ENCODE results near the gene DDA1. TPM values are rescaled to one million over a fixed set of nuclear protein-coding genes. Genes with fewer than 3 reads are reported as not detected.

Gene DDA1
- total RNA-seq, 1 experiment from 2014 or later: 87.9 TPM

GRCh38 chr19:17266589-17266974 lies 42.8 kb upstream of the DDA1 start:
- Histone ChIP-seq H2AFZ (ENCODE audit: low read length) (peak overlapping the region; percentile 44), H3K27me3 (ENCODE audit: low read length) (no peaks in the 10 kb centered on the region), H3K27ac (ENCODE audit: low read length) (no peak overlapping the region), H3K9me3 (ENCODE audit: low read length) (no peaks in the 10 kb centered on the region), H3K4me3 (ENCODE audit: low read length) (no peak overlapping the region), H3K4me1 (ENCODE audit: insufficient read depth, low read length) (peaks cover 7% of the 10 kb centered on the region), H3K79me2 (ENCODE audit: low read length) (peaks cover 17% of the 10 kb centered on the region), H3K9ac (ENCODE audit: low read length) (no peak overlapping the region), H3K36me3 (ENCODE audit: low read depth, low read length) (peaks cover 9% of the 10 kb centered on the region), H3F3A (ENCODE audit: low read length, unreplicated experiment) (no peaks in the 10 kb centered on the region), H3K9me2 (replicated peaks; ENCODE audit: low read length) (no peaks in the 10 kb centered on the region), H4K20me1 (ENCODE audit: low read length) (no peaks in the 10 kb centered on the region), H3K4me2 (ENCODE audit: low read length) (no peak overlapping the region)
- CTCF ChIA-PET: interaction anchor here (0.8 to 1.1 kb wide), 3 partner anchors 16 to 64 kb away, joined by 3 to 6 read pairs (median 3); partner anchors contain the start of genes ANKLE1 and MRPL34
- intact Hi-C loops (cut with micrococcal nuclease): loop anchor here (2.0 kb wide), 1 partner anchor 42 kb away; the partner anchor contains the start of gene DDA1
- no TSS peak for BruUV-seq (replicated peaks)
- POLR2A ChIA-PET (ENCODE audit: unreplicated experiment): interaction anchor here (0.5 to 1.2 kb wide), 7 partner anchors 12 to 153 kb away, joined by 3 to 10 read pairs (median 5); partner anchors contain the start of genes MVB12A and USE1
- ATAC-seq (no peak), DNase-seq (no peak)
- TF ChIP-seq CTCF (conservative IDR thresholded peaks at IDR 0.05; ENCODE audit: low read depth, low read length) (no peak), EZH2 (IDR thresholded peaks at IDR 0.05; ENCODE audit: low read length, unreplicated experiment) (no peak), EZH2phosphoT487 (IDR thresholded peaks at IDR 0.05; ENCODE audit: borderline replicate concordance, low read length) (no peak)

- no TSS peak for BruUV-seq (replicated peaks)
These were observed 42.2 kb upstream of the DDA1 start, which contains the start of gene BABAM1 for GRCh38 chr19:17266975-17267788. TSS of gene BABAM1 (plus strand) at chr19:17267443. CDS start at chr19:17268807, 1,364 bp downstream.

More at GRCh38 chr19:17266975-17267788, 42.2 kb upstream of the DDA1 start, which contains the start of gene BABAM1:
- DNase-seq: peak; percentile 99
- TF ChIP-seq CTCF (conservative IDR thresholded peaks at IDR 0.05; ENCODE audit: low read depth, low read length) (no peak), EZH2 (IDR thresholded peaks at IDR 0.05; ENCODE audit: low read length, unreplicated experiment) (no peak), EZH2phosphoT487 (IDR thresholded peaks at IDR 0.05; ENCODE audit: borderline replicate concordance, low read length) (no peak)
- Histone ChIP-seq H4K20me1 (ENCODE audit: low read length) (no peaks in the 10 kb centered on the region), H3K4me3 (ENCODE audit: low read length) (peak within 1 kb of the TSS; percentile 97), H2AFZ (ENCODE audit: low read length) (peak within 1 kb of the TSS; percentile 81), H3K27me3 (ENCODE audit: low read length) (no peaks in the 10 kb centered on the region), H3K27ac (ENCODE audit: low read length) (peak within 1 kb of the TSS; percentile 42), H3K9me2 (replicated peaks; ENCODE audit: low read length) (no peaks in the 10 kb centered on the region), H3K79me2 (ENCODE audit: low read length) (peaks cover 17% of the 10 kb centered on the region), H3K4me2 (ENCODE audit: low read length) (peak within 1 kb of the TSS; percentile 99), H3K9ac (ENCODE audit: low read length) (peak within 1 kb of the TSS; percentile 85), H3K36me3 (ENCODE audit: low read depth, low read length) (peaks cover 9% of the 10 kb centered on the region), H3F3A (ENCODE audit: low read length, unreplicated experiment) (no peaks in the 10 kb centered on the region), H3K9me3 (ENCODE audit: low read length) (no peaks in the 10 kb centered on the region), H3K4me1 (ENCODE audit: insufficient read depth, low read length) (peaks cover 7% of the 10 kb centered on the region)
- peak; percentile 97 for ATAC-seq
- intact Hi-C loops (cut with micrococcal nuclease): loop anchor here (2.0 kb wide), 1 partner anchor 42 kb away; the partner anchor contains the start of gene DDA1
- ChIA-PET CTCF (interaction anchor here (0.8 to 1.1 kb wide), 3 partner anchors 15 to 65 kb away, joined by 3 to 6 read pairs (median 3); partner anchors contain the start of genes ANKLE1 and MRPL34), POLR2A (ENCODE audit: unreplicated experiment) (interaction anchor here (0.5 to 1.2 kb wide), 6 partner anchors 11 to 153 kb away, joined by 3 to 9 read pairs (median 4); partner anchors contain the start of genes MVB12A and USE1)
